Transverse colon (tissue), 4 donors: ENCODE results near the gene DDX20.

ENCODE experiments used
- POLR2A ChIP-seq: fragments of 450-650 bp; IDR thresholded peaks from one replicate; pipeline ENCODE4 v1.6.1; 2016; ENCODE audit warnings: antibody characterized with exemption, mild to moderate bottlenecking, moderate library complexity
- POLR2AphosphoS5 ChIP-seq, 3 donors: sonication (generic); formaldehyde crosslinking; IDR thresholded peaks; one replicate each; pipeline ENCODE4 v1.6.1; 2016; ENCODE audit warnings: antibody characterized with exemption in 3 of 3
- TF ChIP-seq, protein P1 (sequence below), 5 experiments: fragments of 200-600 bp in 3 of 5; fragments of 450-650 bp in 2 of 5; sonication (generic) in 3 of 5; IDR thresholded peaks; 1 replicate in 2 of 5; 2 replicates in 3 of 5; pipeline ENCODE4 v1.5.1; 2016 to 2017; ENCODE audit warnings: antibody characterized with exemption in 5 of 5, inconsistent platforms in 3 of 5, mild to moderate bottlenecking in 2 of 5, moderate library complexity in 1 of 5

DNA sequence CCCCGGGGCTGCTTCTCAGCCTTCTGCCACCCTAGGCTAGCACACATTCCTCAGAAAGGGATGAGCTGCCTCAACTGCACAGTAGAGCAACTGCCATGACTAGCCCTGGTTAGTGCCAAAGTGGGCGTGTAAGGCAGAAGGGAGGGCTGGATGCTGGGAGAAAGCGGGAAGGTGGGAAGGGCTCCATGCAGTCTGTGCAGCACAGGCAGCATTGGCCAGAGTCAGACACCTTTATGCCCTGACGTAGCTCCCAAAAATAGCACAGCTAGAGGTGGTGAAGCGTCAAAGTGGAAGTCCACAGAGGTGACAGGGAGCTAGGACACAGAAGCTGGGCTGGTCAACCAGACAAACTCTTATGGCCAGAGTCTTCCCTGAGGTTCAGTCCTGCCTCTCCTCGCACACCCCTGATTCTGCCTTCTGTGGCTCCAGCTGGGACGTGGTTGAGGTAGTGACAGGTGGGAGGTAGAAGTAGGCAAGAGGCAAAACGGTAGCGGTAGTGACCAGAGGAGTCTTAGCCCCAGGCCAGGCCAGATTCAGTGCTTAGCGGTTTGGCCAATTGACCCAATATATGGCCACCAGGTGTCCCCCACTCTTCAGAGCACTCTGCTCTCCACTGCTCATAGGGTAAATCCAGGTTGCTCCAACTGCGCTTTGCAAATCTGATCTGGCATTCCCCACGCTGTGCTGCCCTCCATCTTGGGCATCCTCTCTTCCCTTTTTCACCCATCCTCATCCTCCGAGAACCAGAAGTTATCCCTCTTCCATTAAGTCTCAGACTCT lies 45.6 kb downstream of the DDX20 start:
- TF ChIP-seq, protein P1, sequence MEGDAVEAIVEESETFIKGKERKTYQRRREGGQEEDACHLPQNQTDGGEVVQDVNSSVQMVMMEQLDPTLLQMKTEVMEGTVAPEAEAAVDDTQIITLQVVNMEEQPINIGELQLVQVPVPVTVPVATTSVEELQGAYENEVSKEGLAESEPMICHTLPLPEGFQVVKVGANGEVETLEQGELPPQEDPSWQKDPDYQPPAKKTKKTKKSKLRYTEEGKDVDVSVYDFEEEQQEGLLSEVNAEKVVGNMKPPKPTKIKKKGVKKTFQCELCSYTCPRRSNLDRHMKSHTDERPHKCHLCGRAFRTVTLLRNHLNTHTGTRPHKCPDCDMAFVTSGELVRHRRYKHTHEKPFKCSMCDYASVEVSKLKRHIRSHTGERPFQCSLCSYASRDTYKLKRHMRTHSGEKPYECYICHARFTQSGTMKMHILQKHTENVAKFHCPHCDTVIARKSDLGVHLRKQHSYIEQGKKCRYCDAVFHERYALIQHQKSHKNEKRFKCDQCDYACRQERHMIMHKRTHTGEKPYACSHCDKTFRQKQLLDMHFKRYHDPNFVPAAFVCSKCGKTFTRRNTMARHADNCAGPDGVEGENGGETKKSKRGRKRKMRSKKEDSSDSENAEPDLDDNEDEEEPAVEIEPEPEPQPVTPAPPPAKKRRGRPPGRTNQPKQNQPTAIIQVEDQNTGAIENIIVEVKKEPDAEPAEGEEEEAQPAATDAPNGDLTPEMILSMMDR (IDR thresholded peaks at IDR 0.05) = no peak
- TF ChIP-seq POLR2AphosphoS5 (IDR thresholded peaks at IDR 0.05) (no peak), POLR2A (no peak)
